Body of pancreas (tissue), 4 donors: ENCODE measurements around the gene TOMM70. TPM values are rescaled to one million over a fixed set of nuclear protein-coding genes. Genes with fewer than 3 reads are reported as not detected.

Source experiments
- ATAC-seq: fragments of 150-250 bp; one replicate; pipeline ENCODE4 v1.9.1; 2016
- DNase-seq, 4 donors: peaks; one replicate each; pipeline ENCODE4 v3.0.0-alpha.2; 2019
- H3K27ac ChIP-seq, 4 donors: fragments of 200-600 bp; sonication (generic); 1 replicate in 3 of 4; 2 replicates in 1 of 4; pipeline versions ENCODE4 v1.5.1 to v1.6.1; 2016 to 2019; ENCODE audit warnings: mild to moderate bottlenecking in 1 of 4, mixed read lengths in 1 of 4, moderate library complexity in 1 of 4
- H3K27me3 ChIP-seq, 2 donors: fragments of 200-600 bp; sonication (generic); one replicate each; pipeline ENCODE4 v1.6.0; 2016; ENCODE audit warnings: mild to moderate bottlenecking in 1 of 2
- H3K36me3 ChIP-seq, 2 donors: fragments of 200-600 bp; sonication (generic); replicated peaks in 1 of 2; 2 replicates each; pipeline ENCODE4 v1.5.1; 2016; ENCODE audit warnings: low read depth in 2 of 2; ENCODE audit not compliant: insufficient read depth in 1 of 2
- H3K4me1 ChIP-seq: fragments of 200-600 bp; sonication (generic); one replicate; pipeline ENCODE4 v1.6.0; 2016
- H3K4me3 ChIP-seq, 2 donors: fragments of 200-600 bp; sonication (generic); 1 replicate in 1 of 2; 2 replicates in 1 of 2; pipeline ENCODE4 v1.5.1; 2016 to 2019
- H3K9me3 ChIP-seq, 3 donors: fragments of 200-600 bp; sonication (generic); 1 replicate in 2 of 3; 2 replicates in 1 of 3; pipeline ENCODE4 v1.5.1; 2016
- POLR2A ChIP-seq, 3 donors: fragments of 450-650 bp; IDR thresholded peaks; one replicate each; pipeline ENCODE4 v1.6.1; 2016; ENCODE audit warnings: antibody characterized with exemption in 3 of 3, mild to moderate bottlenecking in 2 of 3
- WGBS, 2 donors: methylation state at CpG; one replicate each; pipeline ENCODE4 v1.1.5; 2017; 5-methylcytosine and 5-hydroxymethylcytosine counted together
- intact Hi-C: fragments of 100-400 bp; cut with DNase I; formaldehyde crosslinking; loops from one replicate; pipeline ENCODE4 v1.15.1; 2023
- total RNA-seq, 2 donors: library from RNA; depleted of rRNA; stranded (reverse); fragments of >200 nt; gene quantifications; one replicate each; pipeline ENCODE4 v1.1.0, GENCODE V29; 2016
- TF ChIP-seq, protein P1 (sequence below), 7 experiments: fragments of 450-650 bp in 4 of 7; fragments of 200-600 bp in 3 of 7; sonication (generic) in 3 of 7; IDR thresholded peaks; one replicate each; pipeline ENCODE4 v1.5.1; 2016 to 2019; ENCODE audit warnings: antibody characterized with exemption in 7 of 7

The TOMM70 gene
- total RNA-seq, 2 donors from 2014 or later = 17.1 to 25.9 TPM

DNA sequence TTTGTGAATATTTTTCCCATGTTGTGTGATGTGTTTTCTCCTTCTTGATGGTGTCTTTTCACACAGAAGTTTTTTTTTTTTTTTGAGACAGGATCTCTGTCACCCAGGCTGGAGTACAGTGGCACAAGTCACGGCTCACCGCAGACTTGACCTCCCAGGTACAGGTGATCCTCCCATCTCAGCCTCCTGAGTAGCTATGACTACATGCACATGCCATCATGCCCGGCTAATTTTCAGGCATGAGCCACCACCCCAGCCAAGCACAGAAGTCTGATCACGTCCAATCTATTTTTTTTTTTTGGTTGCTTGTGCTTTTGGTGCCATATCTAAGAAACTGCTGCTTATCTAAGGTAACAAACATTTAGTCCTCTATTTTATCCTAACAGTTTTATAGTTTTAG, 24.6 kb downstream of the TOMM70 start:
- no peaks in the 10 kb centered on the region for H3K27me3 ChIP-seq
- H3K27ac ChIP-seq = no peak overlapping the region
- H3K9me3 ChIP-seq = no peaks in the 10 kb centered on the region
- no peak for DNase-seq
- peaks cover 7 to 26% of the 10 kb centered on the region in 2 donors for H3K36me3 ChIP-seq
- 93 to 95% methylated on average over 4 of the region's 4 CpGs for WGBS, 2 donors
- H3K4me3 ChIP-seq = no peak overlapping the region
- TF ChIP-seq, protein P1, sequence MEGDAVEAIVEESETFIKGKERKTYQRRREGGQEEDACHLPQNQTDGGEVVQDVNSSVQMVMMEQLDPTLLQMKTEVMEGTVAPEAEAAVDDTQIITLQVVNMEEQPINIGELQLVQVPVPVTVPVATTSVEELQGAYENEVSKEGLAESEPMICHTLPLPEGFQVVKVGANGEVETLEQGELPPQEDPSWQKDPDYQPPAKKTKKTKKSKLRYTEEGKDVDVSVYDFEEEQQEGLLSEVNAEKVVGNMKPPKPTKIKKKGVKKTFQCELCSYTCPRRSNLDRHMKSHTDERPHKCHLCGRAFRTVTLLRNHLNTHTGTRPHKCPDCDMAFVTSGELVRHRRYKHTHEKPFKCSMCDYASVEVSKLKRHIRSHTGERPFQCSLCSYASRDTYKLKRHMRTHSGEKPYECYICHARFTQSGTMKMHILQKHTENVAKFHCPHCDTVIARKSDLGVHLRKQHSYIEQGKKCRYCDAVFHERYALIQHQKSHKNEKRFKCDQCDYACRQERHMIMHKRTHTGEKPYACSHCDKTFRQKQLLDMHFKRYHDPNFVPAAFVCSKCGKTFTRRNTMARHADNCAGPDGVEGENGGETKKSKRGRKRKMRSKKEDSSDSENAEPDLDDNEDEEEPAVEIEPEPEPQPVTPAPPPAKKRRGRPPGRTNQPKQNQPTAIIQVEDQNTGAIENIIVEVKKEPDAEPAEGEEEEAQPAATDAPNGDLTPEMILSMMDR (IDR thresholded peaks at IDR 0.05) = no peak
- no peak for TF ChIP-seq POLR2A (IDR thresholded peaks at IDR 0.05)
- ATAC-seq = no peak
- H3K4me1 ChIP-seq = no peaks in the 10 kb centered on the region
- intact Hi-C loops = no loop called here

DNA sequence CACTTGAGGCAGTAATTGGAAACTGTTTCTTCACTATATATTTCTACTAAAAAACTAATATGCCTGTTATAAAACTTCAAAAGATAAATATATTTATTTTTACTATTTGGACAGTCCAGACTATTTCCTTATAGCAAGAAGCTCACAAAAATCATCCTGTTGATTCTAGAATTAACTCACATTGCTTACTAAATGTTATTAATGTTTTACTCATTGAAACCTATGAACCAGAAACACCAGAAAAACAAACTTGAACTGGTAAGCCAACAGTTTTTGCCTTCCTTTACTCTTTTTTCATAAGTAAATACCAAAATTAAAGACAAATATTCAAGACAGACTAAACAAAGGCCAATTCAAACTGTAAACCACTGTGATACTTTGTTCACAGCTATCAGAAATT, 26.4 kb downstream of the TOMM70 start:
- H3K36me3 ChIP-seq = peaks cover 7 to 19% of the 10 kb centered on the region in 2 donors
- no peak overlapping the region for H3K4me3 ChIP-seq
- intact Hi-C loops = no loop called here
- H3K4me1 ChIP-seq = no peaks in the 10 kb centered on the region
- ATAC-seq (no peak), DNase-seq (no peak)
- H3K27me3 ChIP-seq = no peaks in the 10 kb centered on the region
- H3K27ac ChIP-seq = no peak overlapping the region
- TF ChIP-seq, protein P1 (IDR thresholded peaks at IDR 0.05) = no peak
- TF ChIP-seq POLR2A (IDR thresholded peaks at IDR 0.05) = no peak
- H3K9me3 ChIP-seq = no peaks in the 10 kb centered on the region

DNA sequence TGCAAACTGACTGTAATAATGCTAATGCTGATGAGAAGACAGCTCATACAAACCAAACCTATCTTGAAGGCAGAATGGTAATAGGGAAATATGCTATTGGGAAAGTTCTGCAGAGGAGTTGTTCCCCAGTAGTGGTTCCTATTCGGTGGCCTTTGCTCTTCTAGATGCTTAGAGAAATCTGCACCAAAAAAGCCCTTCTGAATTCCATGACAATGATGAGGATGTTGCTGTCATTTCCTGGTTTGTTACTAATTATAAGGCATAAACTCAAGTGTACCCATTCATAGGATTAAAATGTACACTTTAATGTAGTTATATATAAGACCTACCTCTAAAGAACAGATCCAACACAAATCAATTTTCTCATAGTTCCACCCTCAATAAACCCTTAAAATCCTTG, 30.1 kb downstream of the TOMM70 start:
- DNase-seq = no peak
- no peak overlapping the region for H3K27ac ChIP-seq
- peaks cover 23 to 24% of the 10 kb centered on the region in 2 donors for H3K36me3 ChIP-seq
- H3K4me1 ChIP-seq = no peaks in the 10 kb centered on the region
- H3K9me3 ChIP-seq = no peaks in the 10 kb centered on the region
- no peak overlapping the region for H3K4me3 ChIP-seq
- intact Hi-C loops = no loop called here
- TF ChIP-seq, protein P1 (IDR thresholded peaks at IDR 0.05) = no peak
- no peak for TF ChIP-seq POLR2A (IDR thresholded peaks at IDR 0.05)
- no peaks in the 10 kb centered on the region for H3K27me3 ChIP-seq
- no peak for ATAC-seq
- 81 to 94% methylated on average over 1 of the region's 1 CpG for WGBS, 2 donors

DNA sequence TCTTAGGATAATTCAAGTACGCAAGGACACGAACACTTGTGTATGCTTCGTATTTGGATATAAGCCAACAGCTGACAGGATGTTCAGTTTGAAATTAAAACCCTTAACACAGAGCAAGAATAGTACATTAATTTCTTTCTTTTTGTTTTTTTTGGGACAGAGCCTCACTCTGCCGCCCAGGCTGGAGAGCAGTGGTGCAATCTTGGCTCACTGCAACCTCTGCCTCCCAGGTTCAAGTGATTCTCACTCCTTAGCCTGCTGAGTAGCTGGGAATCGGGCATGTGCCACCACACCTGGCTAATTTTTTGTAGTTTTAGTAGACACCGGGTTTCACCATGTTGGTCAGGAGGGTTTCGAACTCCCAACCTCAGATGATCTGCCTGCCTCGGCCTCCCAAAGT, 32.4 kb downstream of the TOMM70 start:
- 83 to 86% methylated on average over 8 of the region's 8 CpGs for WGBS, 2 donors
- Histone ChIP-seq H3K36me3 (peaks cover 24 to 28% of the 10 kb centered on the region in 2 donors), H3K27me3 (no peaks in the 10 kb centered on the region), H3K4me1 (no peaks in the 10 kb centered on the region), H3K4me3 (no peak overlapping the region), H3K9me3 (no peaks in the 10 kb centered on the region), H3K27ac (no peak overlapping the region)
- no peak for DNase-seq
- intact Hi-C loops = no loop called here
- no peak for ATAC-seq
- no peak for TF ChIP-seq POLR2A (IDR thresholded peaks at IDR 0.05)
- TF ChIP-seq, protein P1 (IDR thresholded peaks at IDR 0.05) = no peak

DNA sequence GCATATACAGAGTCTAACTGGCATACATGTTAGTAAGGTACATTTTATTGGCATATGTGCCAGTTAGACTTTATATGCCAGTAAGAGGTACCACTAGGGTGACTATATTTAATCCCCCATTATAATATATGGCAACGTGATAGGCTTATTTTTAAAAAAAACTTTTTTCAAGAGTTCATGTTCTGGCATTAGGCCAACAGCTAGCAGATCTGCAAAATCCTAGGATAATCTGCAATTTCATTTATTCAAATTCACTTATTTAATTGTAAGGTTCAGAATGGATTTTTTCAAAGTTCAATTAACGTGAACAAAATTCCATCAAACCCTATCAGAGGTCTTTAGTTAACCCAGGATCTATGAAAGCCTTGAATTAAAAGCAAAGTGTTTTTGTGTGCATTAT, 34.5 kb downstream of the TOMM70 start:
- DNase-seq (no peak), ATAC-seq (no peak)
- Histone ChIP-seq H3K4me3 (no peak overlapping the region), H3K9me3 (no peaks in the 10 kb centered on the region), H3K4me1 (no peaks in the 10 kb centered on the region), H3K27me3 (no peaks in the 10 kb centered on the region), H3K27ac (no peak overlapping the region), H3K36me3 (peaks cover 17 to 26% of the 10 kb centered on the region in 2 donors)
- TF ChIP-seq, protein P1 (IDR thresholded peaks at IDR 0.05) = no peak
- no peak for TF ChIP-seq POLR2A (IDR thresholded peaks at IDR 0.05)
- intact Hi-C loops = no loop called here
- 75 to 81% methylated on average over 2 of the region's 2 CpGs for WGBS, 2 donors
